Omental fat pad (tissue), 4 donors: ENCODE data around the gene CERS5. TPM values are rescaled to one million over a fixed set of nuclear protein-coding genes. Genes with fewer than 3 reads are reported as not detected.

ENCODE experiments used
- ATAC-seq: fragments of 150-250 bp; one replicate; pipeline ENCODE4 v1.9.1; 2016; ENCODE audit warnings: mild to moderate bottlenecking, moderate library complexity; ENCODE audit not compliant: low FRiP score
- DNase-seq: peaks from one replicate; pipeline ENCODE4 v3.0.0-alpha.2; 2019; ENCODE audit warnings: low spot score
- total RNA-seq, 4 donors: library from RNA; depleted of rRNA; stranded (reverse); fragments of >200 nt; gene quantifications; one replicate each; pipeline ENCODE4 v1.1.0, GENCODE V29; 2016
- TF ChIP-seq, protein P1 (sequence below), 3 donors: fragments of 450-650 bp; IDR thresholded peaks; one replicate each; pipeline ENCODE4 v1.5.1; 2016 to 2017; ENCODE audit warnings: antibody characterized with exemption in 3 of 3, mild to moderate bottlenecking in 3 of 3, moderate library complexity in 2 of 3

CERS5 gene
- total RNA-seq, 4 donors from 2014 or later: 20.0 to 27.6 (median 24.6) TPM

- ATAC-seq: peak; percentile 16
- TF ChIP-seq, protein P1, sequence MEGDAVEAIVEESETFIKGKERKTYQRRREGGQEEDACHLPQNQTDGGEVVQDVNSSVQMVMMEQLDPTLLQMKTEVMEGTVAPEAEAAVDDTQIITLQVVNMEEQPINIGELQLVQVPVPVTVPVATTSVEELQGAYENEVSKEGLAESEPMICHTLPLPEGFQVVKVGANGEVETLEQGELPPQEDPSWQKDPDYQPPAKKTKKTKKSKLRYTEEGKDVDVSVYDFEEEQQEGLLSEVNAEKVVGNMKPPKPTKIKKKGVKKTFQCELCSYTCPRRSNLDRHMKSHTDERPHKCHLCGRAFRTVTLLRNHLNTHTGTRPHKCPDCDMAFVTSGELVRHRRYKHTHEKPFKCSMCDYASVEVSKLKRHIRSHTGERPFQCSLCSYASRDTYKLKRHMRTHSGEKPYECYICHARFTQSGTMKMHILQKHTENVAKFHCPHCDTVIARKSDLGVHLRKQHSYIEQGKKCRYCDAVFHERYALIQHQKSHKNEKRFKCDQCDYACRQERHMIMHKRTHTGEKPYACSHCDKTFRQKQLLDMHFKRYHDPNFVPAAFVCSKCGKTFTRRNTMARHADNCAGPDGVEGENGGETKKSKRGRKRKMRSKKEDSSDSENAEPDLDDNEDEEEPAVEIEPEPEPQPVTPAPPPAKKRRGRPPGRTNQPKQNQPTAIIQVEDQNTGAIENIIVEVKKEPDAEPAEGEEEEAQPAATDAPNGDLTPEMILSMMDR (IDR thresholded peaks at IDR 0.05): no peak
- DNase-seq: no peak
These were observed 28.7 kb upstream of the CERS5 start for GRCh38 chr12:50195832-50196231.

DNA sequence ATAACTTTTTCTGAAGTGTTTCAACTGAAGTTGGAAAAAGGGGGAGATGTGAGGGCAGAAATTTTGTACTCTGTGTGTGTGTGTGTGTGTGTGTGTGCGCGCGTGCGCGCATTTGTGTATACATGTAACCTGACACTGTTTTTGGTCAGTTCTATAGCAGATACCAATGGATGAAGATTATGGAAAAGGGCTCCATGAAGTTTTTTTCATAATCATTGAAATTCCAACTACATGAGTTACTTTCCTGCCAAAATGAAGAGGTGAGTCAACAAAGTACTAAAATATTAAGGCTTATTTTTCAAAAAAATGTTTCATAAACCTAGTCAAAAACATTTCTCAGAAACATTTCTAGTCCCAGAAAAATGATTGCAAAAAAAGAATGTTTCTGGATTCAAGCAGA lies 25.7 kb upstream of the CERS5 start:
- ATAC-seq (peak; percentile 44), DNase-seq (no peak)
- TF ChIP-seq, protein P1 (IDR thresholded peaks at IDR 0.05): no peak

DNA sequence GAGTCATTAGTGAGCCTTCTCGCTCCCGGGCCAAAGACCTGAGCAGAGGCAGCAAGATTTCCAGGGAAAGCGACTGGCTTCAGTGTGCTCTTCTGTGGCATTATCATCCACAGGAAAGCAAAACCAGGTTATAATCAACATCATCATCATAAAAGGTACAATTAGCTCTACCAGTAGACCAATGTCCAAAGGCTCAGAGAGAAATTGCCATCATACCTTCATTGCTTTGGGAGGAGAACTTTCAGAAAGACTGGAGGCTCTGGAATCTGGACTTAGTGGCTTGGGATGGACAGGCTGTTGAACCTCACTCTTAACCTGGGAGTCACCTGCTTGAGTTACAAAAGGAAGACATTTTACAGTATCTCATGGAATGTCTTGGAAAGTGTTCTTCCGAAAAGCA lies 25.1 kb upstream of the CERS5 start:
- no peak for DNase-seq
- TF ChIP-seq, protein P1 (IDR thresholded peaks at IDR 0.05): no peak
- no peak for ATAC-seq

- TF ChIP-seq, protein P1 (IDR thresholded peaks at IDR 0.05): no peak
- no peak for DNase-seq
- ATAC-seq: no peak
These were observed 23.7 kb upstream of the CERS5 start for GRCh38 chr12:50190859-50191258.

GRCh38 chr12:50188875-50189575 lies 21.9 kb upstream of the CERS5 start:
- no peak for ATAC-seq
- TF ChIP-seq, protein P1 (IDR thresholded peaks at IDR 0.05): no peak
- no peak for DNase-seq

DNA sequence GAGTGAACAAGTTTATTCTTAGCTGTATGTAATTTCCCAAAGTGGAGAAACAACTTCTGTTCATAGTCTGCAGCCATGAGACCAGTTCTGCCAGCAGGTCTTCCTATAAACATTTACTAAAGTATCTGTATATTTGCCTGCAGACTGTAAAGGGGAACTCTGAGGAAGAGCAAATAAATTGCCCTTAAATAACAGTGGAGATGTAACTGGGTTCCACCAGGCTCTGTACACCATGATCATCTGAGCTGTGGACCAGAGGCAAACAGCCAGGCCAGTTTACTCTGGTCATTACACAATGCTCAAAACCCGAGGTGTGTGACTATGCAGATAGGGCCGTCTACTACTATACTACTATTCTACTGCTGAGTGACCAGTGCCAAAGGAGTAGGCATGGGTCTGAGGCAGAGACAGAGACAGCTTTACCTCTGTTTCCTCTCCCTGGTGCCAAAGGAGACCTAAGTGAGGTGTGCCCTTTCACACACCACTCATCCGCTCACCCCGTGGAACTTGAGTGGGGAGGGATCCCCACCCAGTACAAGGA lies 21.1 kb upstream of the CERS5 start:
- DNase-seq (no peak), ATAC-seq (peak; percentile 42)
- TF ChIP-seq, protein P1 (IDR thresholded peaks at IDR 0.05): no peak
